Fibroblast of upper back skin (primary cell): ENCODE measurements around the gene CCDC194.

ENCODE experiments used
- DNase-seq: peaks from one replicate; pipeline ENCODE4 v3.0.0-alpha.2; 2013

CCDC194 gene, protein sequence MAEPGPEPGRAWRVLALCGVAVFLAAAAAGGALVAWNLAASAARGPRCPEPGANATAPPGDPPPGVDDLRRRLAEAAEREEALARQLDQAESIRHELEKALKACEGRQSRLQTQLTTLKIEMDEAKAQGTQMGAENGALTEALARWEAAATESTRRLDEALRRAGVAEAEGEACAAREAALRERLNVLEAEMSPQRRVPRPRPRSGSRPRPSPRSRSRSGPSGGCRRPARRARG

GRCh38 chr19:17393914-17394313 is at the start of gene CCDC194:
Gene CCDC194, minus strand, starts transcription at chr19:17394196. Its CDS starts 38 bp downstream, at chr19:17394158.
- no peak for DNase-seq

DNA sequence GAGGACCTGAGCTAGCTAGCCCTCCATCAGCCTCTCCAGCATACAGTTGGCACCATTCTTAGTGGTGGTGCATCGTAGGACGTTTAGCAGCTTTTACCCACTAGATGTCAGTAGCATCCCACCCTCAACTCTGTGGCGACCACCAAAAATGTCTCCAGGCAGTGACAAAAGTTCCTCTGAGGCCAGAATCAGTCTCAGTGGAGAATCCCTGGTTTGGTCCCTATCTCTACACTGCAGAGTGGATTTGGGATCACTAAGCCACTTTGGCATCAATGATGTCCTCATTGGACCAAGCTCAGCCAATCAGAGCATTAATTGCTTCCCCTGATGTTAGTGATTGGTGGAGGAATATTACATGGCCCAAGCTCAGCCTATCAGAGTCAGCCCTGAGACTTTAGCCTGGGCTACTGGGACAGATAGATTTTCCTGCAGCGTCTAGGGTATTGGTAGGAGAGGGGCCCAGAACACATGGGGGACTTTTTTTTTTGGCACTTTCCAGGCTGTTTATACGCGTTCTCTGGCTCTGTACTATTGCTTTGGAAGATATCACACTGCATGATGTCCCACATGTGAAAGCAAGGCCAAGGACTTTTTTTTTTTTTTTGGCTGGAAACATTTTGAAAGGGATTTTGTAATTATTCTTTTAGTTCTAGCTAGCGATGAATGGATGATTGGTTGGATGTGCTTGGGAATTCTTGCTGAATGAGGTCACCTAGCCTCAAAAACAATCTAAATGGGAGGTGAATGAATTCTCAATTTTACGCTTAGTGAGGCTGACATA is 47.4 kb upstream of the CCDC194 start:
- DNase-seq: peak; percentile 29

GRCh38 chr19:17436874-17437267 is 42.9 kb upstream of the CCDC194 start:
- no peak for DNase-seq

- DNase-seq: no peak
These were observed 42.3 kb upstream of the CCDC194 start for GRCh38 chr19:17436094-17436873.

GRCh38 chr19:17435218-17435617 is 41.2 kb upstream of the CCDC194 start:
- DNase-seq: no peak

GRCh38 chr19:17431417-17431816 is 37.4 kb upstream of the CCDC194 start:
- DNase-seq: no peak

GRCh38 chr19:17429641-17430113 is 35.7 kb upstream of the CCDC194 start:
- no peak for DNase-seq

DNA sequence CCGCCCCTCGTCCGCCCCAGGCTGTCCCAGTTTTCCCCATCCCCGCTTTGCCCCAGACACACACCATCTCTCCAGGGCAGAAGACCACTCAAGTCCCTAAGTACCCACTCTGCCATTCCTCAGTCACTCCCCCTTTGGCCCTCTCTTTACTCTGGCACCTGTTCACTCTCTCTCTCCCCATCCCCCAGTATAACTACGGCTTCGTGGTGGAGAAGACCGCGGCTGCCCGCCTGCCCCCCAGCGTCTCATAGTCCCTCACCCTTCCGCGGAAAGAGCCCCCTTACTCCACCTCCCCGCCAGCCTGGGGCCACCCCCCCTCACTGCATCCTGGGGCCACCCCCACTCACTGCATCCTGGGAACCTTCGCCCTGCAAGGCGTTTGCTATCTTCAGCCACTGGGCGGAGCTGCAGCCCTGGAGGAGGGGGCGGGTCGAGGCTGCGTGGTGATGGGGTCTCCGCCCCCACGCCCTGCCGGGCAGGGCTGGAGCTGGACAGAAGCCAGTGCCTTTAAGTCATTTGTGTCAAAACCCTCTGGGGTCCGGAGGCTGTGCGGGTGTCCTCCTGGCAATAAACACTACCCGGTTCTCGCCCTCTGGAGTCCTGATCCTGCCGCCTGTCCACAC is 30.9 kb upstream of the CCDC194 start:
- DNase-seq: no peak

DNA sequence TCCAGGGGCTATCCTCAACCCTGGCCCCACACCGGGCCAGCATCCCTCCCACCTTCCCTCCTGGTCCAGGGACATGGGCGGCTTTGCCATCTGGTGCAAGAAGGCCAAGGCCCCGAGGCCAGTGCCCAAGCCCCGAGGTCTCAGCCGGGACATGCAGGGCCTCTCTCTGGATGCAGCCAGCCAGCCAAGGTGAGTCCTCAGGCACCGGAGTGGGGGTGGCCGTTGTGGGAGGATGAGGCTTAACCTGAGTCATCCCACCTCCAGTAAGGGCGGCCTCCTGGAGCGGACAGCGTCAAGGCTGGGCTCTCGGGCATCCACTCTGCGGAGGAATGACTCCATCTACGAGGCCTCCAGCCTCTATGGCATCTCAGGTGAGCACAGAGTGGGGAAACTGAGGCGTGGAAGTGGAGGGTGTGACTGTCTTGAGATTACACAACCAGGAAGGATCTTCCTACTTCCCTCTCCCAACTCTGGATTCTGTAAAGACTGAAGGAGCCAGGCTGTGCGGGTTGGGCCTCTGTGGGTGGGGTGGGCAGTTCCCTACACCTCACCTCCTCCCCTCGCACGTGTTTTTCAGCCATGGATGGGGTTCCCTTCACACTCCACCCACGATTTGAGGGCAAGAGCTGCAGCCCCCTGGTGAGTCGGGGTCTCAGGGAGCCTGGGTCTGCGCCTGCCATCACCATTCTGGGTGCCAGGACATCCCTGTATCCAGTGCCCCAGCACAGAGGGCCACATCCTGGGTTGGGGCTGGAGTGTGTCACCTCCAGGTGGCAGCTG is 29.6 kb upstream of the CCDC194 start:
- no peak for DNase-seq

- no peak for DNase-seq
These were observed 27.9 kb upstream of the CCDC194 start for GRCh38 chr19:17421942-17422341.

GRCh38 chr19:17420475-17420924 is 26.5 kb upstream of the CCDC194 start:
- DNase-seq: no peak

- peak; percentile 99 for DNase-seq
These were observed 25.9 kb upstream of the CCDC194 start, which contains the start of gene MVB12A for GRCh38 chr19:17419621-17420474. Gene MVB12A, plus strand, starts transcription at chr19:17420047. Its CDS starts 89 bp downstream, at chr19:17420136.

GRCh38 chr19:17419154-17419620 is 25.2 kb upstream of the CCDC194 start:
- DNase-seq: no peak

GRCh38 chr19:17418710-17419109 is 24.7 kb upstream of the CCDC194 start:
- DNase-seq: no peak

DNA sequence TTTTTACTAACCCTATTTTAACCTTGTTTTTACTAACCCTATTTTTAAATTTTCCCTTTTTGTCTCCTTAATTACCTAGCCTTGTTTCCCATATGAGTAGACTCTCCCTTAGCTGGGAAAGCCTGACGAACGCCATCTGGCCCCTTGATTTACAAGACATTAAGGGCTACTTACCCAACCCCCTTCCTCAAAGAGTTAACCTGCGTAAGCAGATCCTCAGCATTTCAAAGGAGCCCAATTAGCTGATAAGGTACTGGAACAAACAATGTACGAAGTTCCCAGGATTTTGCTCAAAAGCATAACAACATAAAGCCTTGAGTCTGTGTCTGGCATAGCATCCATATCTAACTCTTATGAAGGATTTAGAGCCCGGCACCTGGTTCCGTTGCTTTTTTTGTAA is 21.1 kb upstream of the CCDC194 start:
- no peak for DNase-seq

GRCh38 chr19:17414097-17414496 is 20.1 kb upstream of the CCDC194 start:
- no peak for DNase-seq

GRCh38 chr19:17411801-17412200 is 17.8 kb upstream of the CCDC194 start:
- no peak for DNase-seq

DNA sequence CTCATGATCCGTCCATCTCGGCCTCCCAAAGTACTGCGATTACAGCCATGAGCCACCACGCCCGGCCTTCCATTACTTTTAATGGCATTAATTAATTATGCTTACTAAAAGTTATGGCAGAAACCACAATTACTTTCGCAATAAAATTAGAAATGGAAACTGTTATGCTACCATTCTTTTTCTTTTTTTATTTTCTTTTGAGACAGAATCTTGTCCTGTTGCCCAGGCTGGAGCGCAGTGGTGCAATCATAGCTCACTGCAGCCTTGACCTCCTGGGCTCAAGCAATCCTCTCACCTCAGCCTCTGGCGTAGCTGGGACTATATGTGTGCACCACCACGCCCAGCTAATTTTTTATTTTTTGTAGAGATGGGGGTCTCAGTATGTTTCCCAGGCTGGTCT is 16.0 kb upstream of the CCDC194 start:
- no peak for DNase-seq

GRCh38 chr19:17406887-17407196 is 12.8 kb upstream of the CCDC194 start:
- no peak for DNase-seq

- DNase-seq: no peak
These were observed 12.3 kb upstream of the CCDC194 start for GRCh38 chr19:17406046-17406886.
